Small intestine (tissue), 7 donors: Measurements from ENCODE around the gene CHTOP. TPM values are rescaled to one million over a fixed set of nuclear protein-coding genes. Genes with fewer than 3 reads are reported as not detected.
"Not testable (repeated sequence)": the region's sequence is repeated elsewhere in the genome, so short reads cannot be mapped to it uniquely, and the experiment has no call there.

Experiments used
- DNase-seq, 2 donors: peaks; one replicate each; pipeline versions ENCODE4 v3.0.0 to v3.0.0-alpha.2; 2013
- FAIRE-seq: peaks from 2 replicates; lab custom pipeline; 2012; peaks lifted over from hg19 to GRCh38; lab: Jason Lieb, UNC
- H3K27ac ChIP-seq, 3 donors: one replicate each; pipeline ENCODE4 v1.5.1; 2013; ENCODE audit warnings: low read length in 2 of 3, mild to moderate bottlenecking in 2 of 3, control low read depth in 1 of 3, inconsistent platforms in 1 of 3, low read depth in 1 of 3, moderate library complexity in 1 of 3
- H3K27me3 ChIP-seq, 3 donors: one replicate each; pipeline ENCODE4 v1.6.1; 2013; ENCODE audit warnings: low read length in 3 of 3, inconsistent platforms in 1 of 3; ENCODE audit not compliant: control insufficient read depth in 3 of 3, insufficient read depth in 3 of 3
- H3K36me3 ChIP-seq, 3 donors: one replicate each; pipeline ENCODE4 v1.6.1; 2013; ENCODE audit warnings: low read length in 3 of 3, inconsistent platforms in 1 of 3, low read depth in 1 of 3, mild to moderate bottlenecking in 1 of 3, moderate library complexity in 1 of 3; ENCODE audit not compliant: control insufficient read depth in 3 of 3, insufficient read depth in 2 of 3
- H3K4me1 ChIP-seq, 3 donors: one replicate each; pipeline ENCODE4 v1.6.1; 2013; ENCODE audit warnings: low read length in 2 of 3, inconsistent platforms in 1 of 3, low read depth in 1 of 3, mild to moderate bottlenecking in 1 of 3, moderate library complexity in 1 of 3; ENCODE audit not compliant: control insufficient read depth in 3 of 3, insufficient read depth in 2 of 3
- H3K4me3 ChIP-seq, 3 donors: one replicate each; pipeline ENCODE4 v1.5.1; 2013; ENCODE audit warnings: low read length in 3 of 3, control low read depth in 1 of 3, inconsistent platforms in 1 of 3, low read depth in 1 of 3, mild to moderate bottlenecking in 1 of 3, moderate library complexity in 1 of 3
- H3K9me3 ChIP-seq, 2 donors: one replicate each; pipeline ENCODE4 v1.6.1; 2013; ENCODE audit warnings: low read depth in 1 of 2, low read length in 1 of 2; ENCODE audit not compliant: control insufficient read depth in 2 of 2, insufficient read depth in 1 of 2
- WGBS, 3 donors: extraction: QIAGEN DNeasy Blood & Tissue Kit; methylation state at CpG; one replicate each; pipeline ENCODE4 v1.1.7; 2013; 5-methylcytosine and 5-hydroxymethylcytosine counted together
- polyA plus RNA-seq, 4 donors: library from polyadenylated mRNA; stranded (reverse) in 3 of 4; unstranded in 1 of 4; fragments of 200-250 nt in 3 of 4; fragments of 120-200 nt in 1 of 4; gene quantifications; one replicate each; pipeline versions ENCODE4 v1.2.1 to v1.2.3, GENCODE V29; 2013
- donor health status: healthy with polysubstance abuse.
- donor health status: control.
- donor health status: control.
- donor health status: Bipolar disorder and iron deficiency.
- donor health status: healthy.

Gene CHTOP
- polyA plus RNA-seq, 4 donors, result 40.3 to 98.4 (median 49.4) TPM

- no peaks in the 10 kb centered on the region for H3K27me3 ChIP-seq
- FAIRE-seq (no peak), DNase-seq (no peak)
- H3K9me3 ChIP-seq, result no peaks in the 10 kb centered on the region
- no peak overlapping the region for H3K27ac ChIP-seq
- H3K4me1 ChIP-seq, result peaks cover 0 to 6% (median 0%) of the 10 kb centered on the region in 3 donors
- WGBS, 3 donors, result 82 to 86% (median 83%) methylated on average over 5 of the region's 5 CpGs
- H3K36me3 ChIP-seq, result peaks cover 20 to 52% (median 23%) of the 10 kb centered on the region in 3 donors
- no peak overlapping the region for H3K4me3 ChIP-seq
These were observed 29.3 kb downstream of the CHTOP start for GRCh38 chr1:153663211-153663610.

GRCh38 chr1:153667439-153667838 is 33.6 kb downstream of the CHTOP start:
- WGBS, 3 donors, result 88 to 91% (median 88%) methylated on average over 4 of the region's 4 CpGs
- Histone ChIP-seq H3K4me3 (no peak overlapping the region), H3K36me3 (peaks cover 15 to 49% (median 16%) of the 10 kb centered on the region in 3 donors), H3K27ac (no peak overlapping the region), H3K4me1 (peaks cover 0 to 9% (median 3%) of the 10 kb centered on the region in 3 donors), H3K9me3 (no peaks in the 10 kb centered on the region), H3K27me3 (no peaks in the 10 kb centered on the region)
- DNase-seq (no peak), FAIRE-seq (no peak)

DNA sequence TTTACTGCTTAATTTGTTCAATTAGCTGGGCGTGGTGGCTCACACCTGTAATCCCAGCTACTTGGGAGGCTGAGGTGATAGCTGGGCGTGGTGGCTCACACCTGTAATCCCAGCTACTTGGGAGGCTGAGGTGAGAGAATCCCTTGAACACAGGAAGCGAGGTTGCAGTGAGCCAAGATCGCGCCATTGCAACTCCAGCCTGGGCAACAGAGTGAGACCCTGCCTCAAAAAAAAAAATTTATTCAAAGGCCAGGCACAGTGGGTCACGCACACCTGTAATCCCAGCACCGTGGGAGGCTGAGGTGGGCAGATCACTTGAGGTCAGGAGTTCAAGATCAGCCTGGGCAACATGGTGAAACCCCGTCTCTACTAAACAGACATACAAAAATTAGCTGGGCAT is 34.8 kb downstream of the CHTOP start:
- DNase-seq, FAIRE-seq, H3K27me3 ChIP-seq, H3K4me1 ChIP-seq, H3K9me3 ChIP-seq, H3K27ac ChIP-seq, H3K4me3 ChIP-seq: not testable (repeated sequence)
- peaks cover 12 to 40% (median 15%) of the 10 kb centered on the region in 3 donors for H3K36me3 ChIP-seq
- WGBS, 3 donors, result 95 to 98% (median 96%) methylated on average over 8 of the region's 8 CpGs

GRCh38 chr1:153669606-153670005 is 35.7 kb downstream of the CHTOP start:
- DNase-seq (no peak), FAIRE-seq (no peak)
- H3K4me3 ChIP-seq, result peak overlapping the region; percentile 11 to 80 (median 76)
- peaks cover 10 to 34% (median 13%) of the 10 kb centered on the region in 3 donors for H3K36me3 ChIP-seq
- no peaks in the 10 kb centered on the region for H3K27me3 ChIP-seq
- no peaks in the 10 kb centered on the region for H3K9me3 ChIP-seq
- WGBS, 3 donors, result 84 to 87% (median 84%) methylated on average over 6 of the region's 6 CpGs
- no peak overlapping the region for H3K27ac ChIP-seq
- H3K4me1 ChIP-seq, result peaks cover 0 to 9% (median 3%) of the 10 kb centered on the region in 3 donors

DNA sequence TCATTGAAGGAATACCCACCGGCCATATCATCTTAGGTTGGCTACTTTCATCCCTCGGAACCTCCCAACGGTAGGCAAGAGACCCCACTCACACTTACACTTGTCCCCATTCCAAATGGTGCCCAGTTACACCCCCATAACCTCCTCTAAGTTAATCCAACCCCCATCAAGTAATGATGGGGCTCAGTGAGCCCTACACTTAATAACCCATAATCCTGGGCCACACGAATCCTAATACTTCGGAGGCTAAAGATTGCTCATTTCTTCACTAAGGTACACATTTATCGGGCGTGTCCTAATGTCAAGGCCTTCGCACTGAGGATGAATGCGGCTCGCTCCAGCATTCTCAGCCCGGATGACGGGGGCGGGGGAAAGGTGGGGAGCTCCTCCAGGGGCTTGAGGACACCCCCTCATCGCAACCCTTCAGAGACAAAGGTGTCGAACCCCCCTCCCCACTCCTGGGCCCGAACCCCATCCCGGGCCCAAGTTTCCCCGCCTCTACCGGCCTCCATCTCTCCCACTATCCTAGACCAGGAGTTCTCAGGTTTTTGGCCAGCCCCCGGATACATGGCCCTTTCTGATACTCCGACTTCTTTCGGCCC is 36.5 kb downstream of the CHTOP start:
- H3K4me1 ChIP-seq, result peaks cover 0 to 9% (median 3%) of the 10 kb centered on the region in 3 donors
- FAIRE-seq (no peak), DNase-seq (no peak)

GRCh38 chr1:153670859-153671627 is 37.2 kb downstream of the CHTOP start, which contains the start of gene ILF2:
Gene ILF2 (minus strand): TSS chr1:153670993. CDS start chr1:153670922, 71 bp downstream.
- no peaks in the 10 kb centered on the region for H3K27me3 ChIP-seq
- DNase-seq (peak; percentile 99), FAIRE-seq (peak; percentile 87)
- peaks cover 7 to 27% (median 8%) of the 10 kb centered on the region in 3 donors for H3K36me3 ChIP-seq
- peaks cover 0 to 9% (median 3%) of the 10 kb centered on the region in 3 donors for H3K4me1 ChIP-seq
- peak within 1 kb of the TSS; percentile 76 to 85 (median 80) for H3K4me3 ChIP-seq
- peak within 1 kb of the TSS; percentile 66 to 98 (median 91) for H3K27ac ChIP-seq
- no peaks in the 10 kb centered on the region for H3K9me3 ChIP-seq
- WGBS, 3 donors, result 0% methylated on average over 35 of the region's 35 CpGs

More for the DNA sequence above, 36.5 kb downstream of the CHTOP start:
- Histone ChIP-seq H3K27ac (peak overlapping the region; percentile 63 to 98 (median 66)), H3K9me3 (no peaks in the 10 kb centered on the region), H3K4me3 (peak overlapping the region; percentile 76 to 85 (median 80)), H3K36me3 (peaks cover 10 to 33% (median 12%) of the 10 kb centered on the region in 3 donors), H3K27me3 (no peaks in the 10 kb centered on the region)
- WGBS, 3 donors, result 0 to 2% (median 1%) methylated on average over 22 of the region's 22 CpGs

GRCh38 chr1:153671628-153672353 is 37.9 kb downstream of the CHTOP start:
- H3K4me1 ChIP-seq, H3K9me3 ChIP-seq, H3K27me3 ChIP-seq, DNase-seq, FAIRE-seq: not testable (repeated sequence)
- Histone ChIP-seq H3K36me3 (peaks cover 5 to 20% (median 6%) of the 10 kb centered on the region in 3 donors), H3K27ac (peak overlapping the region; percentile 62 to 91 (median 88)), H3K4me3 (peak overlapping the region; percentile 32 to 54 (median 48))
- 4 to 6% (median 5%) methylated on average over 28 of the region's 28 CpGs for WGBS, 3 donors

DNA sequence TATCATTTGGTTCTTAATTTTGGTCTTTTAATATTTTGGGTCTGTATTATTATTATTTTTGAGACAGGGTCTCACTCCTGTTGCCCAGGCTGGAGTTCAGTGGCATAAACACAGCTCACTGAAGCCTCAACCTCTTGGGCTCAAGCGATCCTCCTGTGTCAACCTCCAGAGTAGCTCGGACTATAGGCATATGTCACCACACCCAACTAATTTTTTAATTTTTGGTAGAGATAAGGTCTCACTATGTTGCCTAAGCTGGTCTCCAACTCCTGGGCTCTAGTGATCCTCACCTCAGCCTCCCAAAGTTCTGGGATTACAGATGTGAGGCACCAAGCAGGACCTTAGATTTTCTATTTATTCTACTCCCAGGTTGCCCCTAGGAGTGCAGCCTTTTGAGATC is 39.6 kb downstream of the CHTOP start:
- Histone ChIP-seq H3K27me3 (peaks cover 0 to 9% (median 3%) of the 10 kb centered on the region in 3 donors), H3K4me1 (peaks cover 0 to 19% (median 6%) of the 10 kb centered on the region in 3 donors), H3K4me3 (no peak overlapping the region), H3K27ac (no peak overlapping the region), H3K9me3 (no peaks in the 10 kb centered on the region), H3K36me3 (peaks cover 0 to 10% (median 0%) of the 10 kb centered on the region in 3 donors)
- FAIRE-seq (no peak), DNase-seq (no peak)
- 91 to 98% (median 96%) methylated on average over 2 of the region's 2 CpGs for WGBS, 3 donors
